NCI-H2107 treated with DMSO at 0.1 percent for 48 hours (cell line): ENCODE results near the gene DMRTA2.

Experiments used
- DNase-seq: peaks from one replicate; lab custom pipeline; 2025; ENCODE audit not compliant: unreplicated experiment; lab: John Stamatoyannopoulos, UW

DMRTA2 gene

GRCh38 chr1:50422946-50423669 lies at the start of gene DMRTA2:
TSS of gene DMRTA2 (minus strand) at chr1:50423443. CDS start at chr1:50421536, 1,907 bp downstream.
- DNase-seq, result peak; percentile 20

- DNase-seq, result no peak
These were observed 48.7 kb upstream of the DMRTA2 start for GRCh38 chr1:50471967-50472366.

- no peak for DNase-seq
These were observed 39.7 kb upstream of the DMRTA2 start for GRCh38 chr1:50462964-50463363.

DNA sequence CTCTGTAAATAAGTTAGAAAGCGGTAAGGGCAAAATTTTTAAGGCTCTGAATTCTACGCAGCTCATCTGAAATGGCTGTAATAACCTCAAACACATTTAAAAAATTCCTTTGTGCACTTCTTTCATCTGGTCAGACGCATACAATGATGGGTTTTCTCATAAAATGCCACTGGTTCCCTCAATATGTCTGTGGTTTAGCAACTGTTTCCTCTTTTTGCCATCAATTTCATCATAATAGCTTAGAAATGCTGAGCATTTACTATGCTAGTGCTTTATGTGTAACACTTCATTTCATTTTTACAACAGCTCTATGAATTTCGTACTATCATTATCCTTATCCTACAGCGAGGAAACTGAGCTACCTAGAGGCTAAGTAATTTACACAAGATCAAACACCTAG lies 35.3 kb upstream of the DMRTA2 start:
- DNase-seq, result no peak

DNA sequence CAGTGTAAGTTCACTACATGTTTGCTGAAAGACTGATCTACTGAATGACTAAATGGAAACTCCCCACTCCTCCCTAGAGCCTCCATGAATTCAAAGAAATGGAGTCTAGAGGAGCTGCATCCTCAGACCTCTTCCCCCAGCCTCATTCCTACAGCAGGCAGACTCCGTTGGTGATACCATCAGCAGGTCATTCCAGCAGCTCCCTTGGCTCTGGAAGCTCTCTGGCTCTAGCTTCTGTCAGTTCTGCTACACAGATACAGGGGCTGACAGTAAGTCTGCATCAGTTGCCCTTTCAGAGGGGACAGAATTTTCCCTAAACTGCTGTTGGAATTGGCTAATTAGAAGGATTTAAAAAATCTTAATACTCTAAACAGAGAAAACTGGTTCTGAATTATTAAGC lies 31.7 kb upstream of the DMRTA2 start:
- no peak for DNase-seq

- DNase-seq, result peak; percentile 74
These were observed 30.0 kb upstream of the DMRTA2 start for GRCh38 chr1:50453266-50453665.

DNA sequence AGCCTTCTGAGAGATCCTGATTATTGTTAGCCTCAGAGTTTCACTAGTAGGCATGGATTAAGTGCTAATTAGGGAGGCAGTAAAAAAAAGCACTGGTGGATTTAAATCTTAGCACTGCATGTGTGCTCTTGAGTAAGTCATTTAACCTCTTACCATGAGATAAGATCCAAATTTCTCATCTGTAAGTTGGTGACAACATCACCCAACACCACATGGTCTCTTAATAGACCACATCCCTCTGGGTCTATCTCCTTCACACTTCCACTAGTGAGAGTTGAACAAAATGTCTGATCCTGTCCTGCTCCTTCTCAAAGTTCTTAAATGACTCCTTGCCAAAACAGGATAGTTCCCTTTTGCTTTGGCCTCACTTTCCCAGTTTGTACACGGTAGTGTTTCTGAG lies 29.5 kb upstream of the DMRTA2 start:
- no peak for DNase-seq

- no peak for DNase-seq
These were observed 27.8 kb upstream of the DMRTA2 start for GRCh38 chr1:50450861-50451653.

- no peak for DNase-seq
These were observed 24.7 kb upstream of the DMRTA2 start for GRCh38 chr1:50447961-50448360.

DNA sequence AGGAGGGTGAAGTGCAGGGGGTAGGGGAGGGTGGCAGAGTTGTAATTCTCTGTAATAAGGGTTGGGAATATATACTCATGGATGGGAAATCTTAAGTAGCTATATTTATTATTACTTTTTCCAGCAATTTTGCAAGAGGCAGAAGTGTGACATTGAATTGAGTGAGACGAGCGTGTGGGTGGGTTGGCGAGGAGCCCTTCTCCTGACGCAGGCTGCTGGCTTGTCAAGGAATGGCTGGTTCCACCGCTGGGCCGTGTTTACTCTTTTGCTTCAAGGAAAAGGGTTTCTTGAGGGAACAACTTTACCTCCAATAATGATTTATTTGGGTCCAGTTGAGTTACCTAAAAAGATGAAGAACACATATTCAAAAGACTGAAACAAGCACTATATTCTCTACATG lies 17.9 kb upstream of the DMRTA2 start:
- DNase-seq, result no peak

DNA sequence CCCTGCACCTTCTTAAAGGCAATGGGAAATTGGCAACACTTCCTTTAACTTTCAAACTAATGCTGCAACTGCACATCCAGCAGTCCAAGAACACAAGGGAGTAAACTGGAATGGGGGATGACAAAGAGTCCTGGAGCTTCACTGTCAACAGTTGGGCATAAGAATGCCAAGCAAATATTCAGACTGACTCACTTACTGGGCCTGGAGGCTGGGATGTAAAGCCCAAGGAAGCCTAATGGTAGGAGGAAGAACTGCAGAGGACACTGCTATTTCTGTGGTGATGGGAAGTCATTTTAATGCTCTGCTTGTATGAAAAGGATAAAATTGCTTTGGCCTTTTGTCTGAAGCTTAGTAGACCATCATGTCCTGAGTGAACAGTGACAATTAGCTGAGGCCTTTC lies 15.7 kb upstream of the DMRTA2 start:
- DNase-seq, result no peak

GRCh38 chr1:50436489-50436888 lies 13.2 kb upstream of the DMRTA2 start:
- DNase-seq, result no peak

- DNase-seq, result no peak
These were observed 6.8 kb upstream of the DMRTA2 start for GRCh38 chr1:50430010-50430405.

DNA sequence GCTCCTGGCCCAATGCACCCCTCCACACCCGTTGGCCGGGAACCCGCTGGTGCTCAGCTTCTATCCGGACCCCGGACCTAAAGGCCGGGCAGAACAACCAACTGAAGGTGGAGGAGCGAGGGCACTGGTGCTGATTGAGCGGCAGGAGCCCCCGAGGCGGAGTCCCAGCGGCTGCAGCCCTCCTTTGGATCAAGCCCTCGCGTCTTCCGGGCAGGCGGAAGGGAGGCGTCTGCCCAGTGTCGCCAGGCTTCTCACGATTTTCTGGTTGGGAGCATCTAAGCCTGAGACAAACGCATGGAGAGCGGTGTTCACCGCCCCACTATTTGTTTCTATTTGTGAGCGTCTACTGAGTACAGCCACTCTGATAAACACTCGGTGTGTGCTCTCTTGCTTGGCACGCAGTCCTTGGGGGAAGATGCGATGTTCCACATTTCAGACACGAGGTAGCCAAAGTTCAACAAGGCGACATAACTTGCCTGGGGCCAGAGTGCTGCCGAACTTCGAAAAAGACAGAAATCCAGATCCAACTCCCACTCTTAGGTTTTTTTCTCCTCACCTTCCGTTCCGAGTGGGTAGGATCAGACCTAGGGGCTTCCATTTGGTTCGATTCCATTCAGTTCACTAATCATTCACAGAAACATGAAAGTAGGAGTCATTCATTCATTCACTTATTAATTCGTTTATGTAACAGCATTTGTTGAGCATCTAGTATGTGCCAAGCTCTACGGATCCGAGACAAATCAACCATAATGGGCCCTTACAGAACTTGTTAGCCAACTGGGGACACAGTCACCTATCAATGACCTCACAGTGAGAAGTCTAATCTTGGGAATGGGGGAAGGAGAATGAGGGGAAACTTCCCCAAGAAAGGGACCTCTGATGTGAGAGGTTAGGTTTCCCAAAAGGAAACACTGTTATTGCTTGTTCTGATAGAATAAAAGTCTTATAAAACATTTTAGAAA lies 4.9 kb upstream of the DMRTA2 start:
- DNase-seq, result no peak

- DNase-seq, result no peak
These were observed 4.0 kb upstream of the DMRTA2 start for GRCh38 chr1:50427086-50427817.

DNA sequence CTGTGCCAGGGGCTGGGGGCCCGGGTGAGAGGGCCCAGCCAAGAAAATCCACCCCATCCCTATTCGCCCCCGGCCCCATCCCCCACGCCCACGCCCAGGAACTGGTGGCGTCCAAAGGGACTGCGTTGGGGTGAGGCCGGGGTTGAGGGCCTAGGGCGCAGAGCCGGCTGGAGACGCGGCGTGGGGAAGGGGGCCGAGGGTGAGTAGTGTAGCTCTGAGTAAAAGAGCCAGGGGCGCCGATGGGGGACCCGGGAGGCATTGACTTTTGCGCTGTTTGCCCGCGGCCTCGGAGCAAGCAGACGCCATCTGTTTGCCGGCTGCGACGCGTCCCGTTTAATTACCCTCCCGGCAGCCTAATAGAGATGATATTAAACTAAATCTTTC lies 3.5 kb upstream of the DMRTA2 start:
- DNase-seq, result no peak

GRCh38 chr1:50426108-50426700 lies 3.0 kb upstream of the DMRTA2 start:
- DNase-seq, result no peak

GRCh38 chr1:50425376-50426107 lies 2.3 kb upstream of the DMRTA2 start:
- DNase-seq, result no peak

DNA sequence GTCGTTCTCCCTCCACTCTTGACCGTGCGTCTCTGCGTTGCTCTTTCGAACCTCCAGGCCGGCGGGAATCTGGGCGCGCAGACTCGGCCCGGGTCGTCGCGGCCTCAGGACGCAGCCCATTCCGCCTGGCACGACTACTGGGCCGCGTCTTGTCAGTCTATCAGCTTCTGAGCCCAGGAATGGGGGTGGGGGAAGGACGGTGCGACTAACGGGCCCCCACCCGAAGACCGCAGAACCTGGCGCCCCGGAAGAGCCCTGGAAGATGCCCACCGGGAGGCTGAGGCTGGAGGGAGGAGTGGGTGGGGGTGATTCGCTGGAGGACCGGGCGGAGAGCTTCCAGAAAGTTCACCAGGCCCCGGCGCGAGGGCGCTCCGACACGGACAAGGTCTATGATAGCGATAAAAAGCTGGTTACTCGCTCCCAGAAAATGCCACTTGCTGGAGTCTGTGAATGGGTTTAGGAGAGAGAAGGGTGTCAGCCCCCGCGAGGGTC lies 1.7 kb upstream of the DMRTA2 start:
- DNase-seq, result no peak
